ENCODE data around the gene UBR3.

- no peak for TF ChIP-seq ELK1 (IDR thresholded peaks at IDR 0.05; ENCODE audit: borderline replicate concordance, low read depth, low read length)
- TF ChIP-seq CTCF (conservative IDR thresholded peaks at IDR 0.05; ENCODE audit: low read depth, low read length) = no peak
- TF ChIP-seq FOS (IDR thresholded peaks at IDR 0.05; ENCODE audit: low read depth, low read length) = no peak
- TF ChIP-seq RAD21 (IDR thresholded peaks at IDR 0.05; ENCODE audit: low read length) = no peak
- no peak for TF ChIP-seq POLR2A (IDR thresholded peaks at IDR 0.05; ENCODE audit: low read depth, low read length)
- TF ChIP-seq NFE2L2 (IDR thresholded peaks at IDR 0.05; ENCODE audit: low read depth, low read length) = no peak
- TF ChIP-seq USF2 (IDR thresholded peaks at IDR 0.05; ENCODE audit: low read depth, low read length) = no peak
- TF ChIP-seq RCOR1 (IDR thresholded peaks at IDR 0.05; ENCODE audit: insufficient replicate concordance, low read length) = no peak
- no peak for TF ChIP-seq BHLHE40 (IDR thresholded peaks at IDR 0.05; ENCODE audit: low read depth, low read length)
- no peak for TF ChIP-seq SMC3 (IDR thresholded peaks at IDR 0.05; ENCODE audit: low read depth, low read length)
- TF ChIP-seq CEBPB (IDR thresholded peaks at IDR 0.05; ENCODE audit: low read depth, low read length) = no peak
These were observed 48.8 kb upstream of the UBR3 start for GRCh38 chr2:169778446-169778845.
